GM21447 (cell line): ENCODE measurements around the gene SVIL.

Source experiments
- ATAC-seq: cut with Tn5 transposase; IDR thresholded peaks from one replicate; pipeline ENCODE4 v1.9.1; 2021; ENCODE audit not compliant: unreplicated experiment

SVIL gene, protein sequence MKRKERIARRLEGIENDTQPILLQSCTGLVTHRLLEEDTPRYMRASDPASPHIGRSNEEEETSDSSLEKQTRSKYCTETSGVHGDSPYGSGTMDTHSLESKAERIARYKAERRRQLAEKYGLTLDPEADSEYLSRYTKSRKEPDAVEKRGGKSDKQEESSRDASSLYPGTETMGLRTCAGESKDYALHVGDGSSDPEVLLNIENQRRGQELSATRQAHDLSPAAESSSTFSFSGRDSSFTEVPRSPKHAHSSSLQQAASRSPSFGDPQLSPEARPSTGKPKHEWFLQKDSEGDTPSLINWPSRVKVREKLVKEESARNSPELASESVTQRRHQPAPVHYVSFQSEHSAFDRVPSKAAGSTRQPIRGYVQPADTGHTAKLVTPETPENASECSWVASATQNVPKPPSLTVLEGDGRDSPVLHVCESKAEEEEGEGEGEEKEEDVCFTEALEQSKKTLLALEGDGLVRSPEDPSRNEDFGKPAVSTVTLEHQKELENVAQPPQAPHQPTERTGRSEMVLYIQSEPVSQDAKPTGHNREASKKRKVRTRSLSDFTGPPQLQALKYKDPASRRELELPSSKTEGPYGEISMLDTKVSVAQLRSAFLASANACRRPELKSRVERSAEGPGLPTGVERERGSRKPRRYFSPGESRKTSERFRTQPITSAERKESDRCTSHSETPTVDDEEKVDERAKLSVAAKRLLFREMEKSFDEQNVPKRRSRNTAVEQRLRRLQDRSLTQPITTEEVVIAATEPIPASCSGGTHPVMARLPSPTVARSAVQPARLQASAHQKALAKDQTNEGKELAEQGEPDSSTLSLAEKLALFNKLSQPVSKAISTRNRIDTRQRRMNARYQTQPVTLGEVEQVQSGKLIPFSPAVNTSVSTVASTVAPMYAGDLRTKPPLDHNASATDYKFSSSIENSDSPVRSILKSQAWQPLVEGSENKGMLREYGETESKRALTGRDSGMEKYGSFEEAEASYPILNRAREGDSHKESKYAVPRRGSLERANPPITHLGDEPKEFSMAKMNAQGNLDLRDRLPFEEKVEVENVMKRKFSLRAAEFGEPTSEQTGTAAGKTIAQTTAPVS (N-terminal part only)

DNA sequence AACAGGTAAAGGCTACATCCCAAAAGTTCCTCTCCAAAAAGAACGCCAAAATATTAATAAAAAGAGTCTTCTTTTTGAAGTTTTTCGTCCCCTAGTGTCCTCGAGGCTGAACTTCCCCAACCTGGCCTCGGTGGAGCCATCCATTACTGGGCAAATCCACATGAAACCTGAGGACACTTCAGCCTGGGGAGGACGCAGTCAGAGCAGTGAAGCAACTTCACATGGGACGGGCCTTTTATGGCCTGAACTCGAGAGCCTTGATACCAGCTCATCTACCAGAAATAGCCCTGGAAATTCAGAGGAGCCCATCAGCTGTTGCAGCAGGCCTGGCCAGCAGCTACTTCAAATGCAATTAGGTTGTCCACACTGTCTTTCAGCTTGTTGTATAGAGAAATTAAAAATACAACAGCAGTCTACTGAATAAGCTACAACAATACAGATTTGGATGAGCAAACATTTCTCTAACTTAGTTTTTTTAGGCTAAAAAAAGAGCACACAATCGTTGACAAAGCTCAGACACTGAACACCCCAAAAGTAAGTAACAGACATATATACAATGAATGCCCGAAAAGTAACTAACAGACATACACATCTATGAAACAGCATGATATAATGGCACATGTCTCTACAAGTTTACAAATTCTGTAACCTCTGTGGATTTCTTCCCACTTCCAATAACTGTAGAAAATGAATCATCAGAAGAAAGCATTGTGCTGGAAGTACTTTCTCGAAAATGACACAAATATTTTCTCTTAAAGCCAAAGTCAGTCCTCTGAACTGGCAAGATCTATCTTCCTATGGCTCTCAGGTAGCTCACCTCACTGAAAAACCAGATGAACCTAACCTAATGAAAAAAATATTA lies at the start of gene SVIL:
SVIL (minus strand) TSS at position 208 of the 862 bp plus-strand sequence. CDS start 79,913 bp downstream, outside the sequence.
- no peak for ATAC-seq

DNA sequence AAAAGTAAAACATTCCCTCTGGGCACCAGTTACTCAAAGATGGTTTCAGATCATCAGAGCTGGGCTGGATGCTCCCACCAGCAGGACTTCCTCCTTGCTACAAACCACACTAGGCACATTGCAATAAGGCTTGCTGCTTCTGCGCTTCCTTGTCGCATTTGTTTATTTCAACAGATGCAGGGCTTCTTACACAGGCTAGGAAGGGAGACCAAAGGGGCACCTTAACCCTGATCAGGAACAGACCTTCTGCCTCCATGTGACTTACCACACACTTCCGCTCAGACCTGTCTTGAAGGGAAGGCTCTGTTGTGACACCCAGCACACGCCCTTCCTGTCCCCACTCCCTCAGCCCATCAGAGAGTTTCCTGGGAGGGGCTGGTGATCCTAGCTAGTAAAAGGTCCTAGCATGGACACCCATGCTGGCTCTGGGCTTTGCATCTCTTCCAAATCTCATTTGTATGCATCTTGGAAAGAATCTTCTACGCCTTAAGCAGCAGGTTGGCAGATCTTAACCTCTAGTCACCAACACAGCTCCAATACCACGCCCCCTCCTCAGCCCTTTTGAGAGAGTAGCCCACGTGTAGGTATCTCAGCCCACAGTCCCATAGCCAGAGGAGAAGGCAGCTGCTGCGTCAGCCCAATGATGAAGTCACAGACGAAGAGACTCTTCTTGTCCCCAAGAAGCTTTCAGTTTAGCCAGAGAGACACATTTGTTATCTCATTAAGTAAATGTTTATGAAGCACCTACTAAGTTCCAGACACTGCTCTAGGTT lies 47.1 kb upstream of the SVIL start:
- peak; percentile 67 for ATAC-seq

DNA sequence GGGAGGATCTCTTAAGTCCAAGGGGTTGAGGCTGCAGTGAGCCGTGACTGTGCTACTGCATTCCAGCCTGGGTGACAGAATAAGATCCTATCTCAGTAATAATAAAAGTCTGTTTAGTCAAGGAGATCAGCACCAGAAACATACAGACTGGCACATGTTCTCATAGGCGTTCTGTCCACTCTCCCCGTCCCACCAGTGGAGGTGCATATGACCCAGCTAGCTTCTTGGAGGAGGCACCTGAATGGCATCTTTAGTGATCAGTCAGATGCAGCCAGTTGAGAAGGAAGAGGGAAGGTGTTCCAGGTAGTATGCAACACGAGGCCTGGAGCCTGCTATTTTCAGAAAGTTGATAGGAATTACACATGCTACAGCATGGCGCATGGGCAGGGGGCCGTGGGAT lies 45.3 kb upstream of the SVIL start:
- no peak for ATAC-seq

DNA sequence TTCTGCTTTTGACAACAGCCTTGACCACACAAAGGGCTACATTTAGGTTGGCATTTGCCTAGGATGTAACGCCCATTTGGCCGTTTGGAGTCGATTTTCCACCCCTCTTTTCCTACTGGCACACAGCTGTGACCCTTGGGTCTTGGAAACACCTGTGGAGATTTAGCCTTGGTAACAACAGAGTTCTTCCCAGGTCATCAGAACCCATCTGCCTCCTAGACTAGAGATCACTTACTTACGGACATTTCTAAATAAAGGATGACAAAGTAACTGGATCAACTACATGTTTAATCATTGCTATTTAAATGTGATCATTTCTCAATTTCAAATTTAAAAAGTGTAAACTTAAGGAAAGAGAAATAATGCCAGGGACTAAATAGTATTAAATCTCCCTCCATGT lies 42.0 kb upstream of the SVIL start:
- no peak for ATAC-seq

DNA sequence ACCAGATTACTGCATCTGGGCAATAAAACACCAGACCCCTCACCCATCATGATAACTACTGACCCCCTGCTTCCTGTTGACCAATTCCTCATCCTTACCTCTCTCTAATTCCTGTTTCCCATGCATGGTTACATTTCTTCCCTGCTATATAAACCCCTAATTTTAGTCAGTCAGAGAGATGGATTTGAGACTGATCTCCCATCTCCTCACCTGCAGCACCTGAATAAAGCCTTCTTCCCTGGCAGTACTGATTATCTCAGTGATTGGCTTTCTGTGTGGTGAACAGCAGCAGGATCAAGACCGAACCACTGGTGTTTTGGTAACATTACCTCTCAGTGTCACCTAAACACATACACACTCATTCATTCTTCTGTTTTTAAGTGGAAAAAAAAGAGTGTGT lies 41.2 kb upstream of the SVIL start:
- ATAC-seq: no peak

DNA sequence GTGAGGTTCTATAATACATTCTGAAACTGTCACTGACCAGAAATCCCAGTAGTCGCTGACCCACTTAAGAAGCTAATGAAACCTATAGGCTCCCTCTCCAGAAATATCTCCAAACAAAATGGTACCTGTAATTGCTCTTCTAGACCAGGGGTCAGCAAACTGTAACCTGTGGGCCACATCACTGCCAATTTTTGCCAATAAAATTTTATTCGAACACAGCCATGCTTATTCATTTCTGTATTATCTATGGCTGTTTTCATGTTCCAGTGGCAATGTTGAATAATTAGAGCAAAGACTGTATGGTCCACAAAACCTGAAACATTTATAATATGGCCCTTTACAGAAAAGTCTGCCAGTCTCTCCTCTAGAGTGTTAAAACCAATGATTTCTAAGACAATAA lies 37.2 kb upstream of the SVIL start:
- ATAC-seq: no peak

DNA sequence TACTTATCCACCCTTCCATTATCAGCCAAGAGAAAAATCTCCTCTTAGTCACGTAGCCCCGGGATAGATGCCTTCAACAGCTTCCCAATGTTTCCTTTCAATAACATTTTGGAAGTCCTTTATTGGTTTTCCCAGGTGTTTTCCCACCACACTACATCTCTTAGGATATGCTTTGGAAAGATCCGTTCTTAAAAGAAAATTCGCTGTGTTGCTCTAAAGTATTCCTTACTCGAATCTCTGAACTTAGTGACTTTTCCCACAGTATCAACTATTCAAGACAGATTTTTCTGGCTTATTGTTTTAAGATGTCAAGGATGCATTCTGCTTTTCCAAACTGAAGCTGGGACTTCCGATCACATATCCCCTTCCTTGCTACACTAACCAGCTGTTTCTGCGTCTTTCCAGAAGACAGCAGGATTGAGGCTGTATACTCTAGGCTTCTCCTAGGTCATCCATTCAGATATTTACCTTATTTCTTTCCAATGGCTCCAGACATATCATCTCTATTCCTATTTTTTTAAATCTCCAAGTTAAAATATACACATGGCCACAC lies 36.5 kb upstream of the SVIL start:
- no peak for ATAC-seq

DNA sequence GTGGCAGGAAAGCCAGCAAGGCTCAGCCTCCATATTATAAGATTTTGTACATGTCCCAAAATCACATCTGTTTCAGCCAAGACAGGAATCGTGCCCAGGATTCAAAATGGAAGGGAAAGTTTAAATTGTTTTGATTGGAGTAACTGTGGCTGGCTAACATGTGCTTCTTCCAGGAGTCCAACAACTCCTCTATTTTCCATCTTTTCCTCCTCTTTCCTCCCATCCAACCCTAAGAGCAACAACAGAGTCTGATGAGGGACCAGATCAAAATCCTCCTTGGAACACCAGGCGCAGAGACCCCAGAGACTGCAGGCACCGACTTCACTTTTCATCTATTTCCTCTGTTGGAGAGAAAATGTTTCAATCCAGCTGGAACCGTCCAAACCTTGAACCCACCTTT lies 36.0 kb upstream of the SVIL start:
- ATAC-seq: no peak

DNA sequence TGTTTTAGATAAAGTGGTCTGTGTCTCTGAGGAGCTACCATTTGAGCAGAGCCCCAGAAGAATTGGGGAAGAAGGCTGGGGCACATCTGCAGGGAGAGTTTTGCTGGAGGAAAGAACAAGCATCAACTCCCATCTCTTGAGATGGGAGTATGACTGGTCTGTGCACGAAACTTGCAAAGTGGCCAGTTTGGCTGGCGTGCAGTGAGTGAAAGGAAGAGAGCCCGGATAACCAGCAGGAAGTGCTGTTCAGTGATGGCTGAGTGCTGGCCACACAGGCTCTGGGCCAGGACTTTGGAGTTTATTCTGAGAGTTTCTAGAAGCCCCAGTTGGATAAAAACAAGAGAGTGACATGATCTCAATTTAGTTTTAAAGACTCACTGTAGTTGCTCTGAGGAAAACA lies 34.4 kb upstream of the SVIL start:
- ATAC-seq: no peak

DNA sequence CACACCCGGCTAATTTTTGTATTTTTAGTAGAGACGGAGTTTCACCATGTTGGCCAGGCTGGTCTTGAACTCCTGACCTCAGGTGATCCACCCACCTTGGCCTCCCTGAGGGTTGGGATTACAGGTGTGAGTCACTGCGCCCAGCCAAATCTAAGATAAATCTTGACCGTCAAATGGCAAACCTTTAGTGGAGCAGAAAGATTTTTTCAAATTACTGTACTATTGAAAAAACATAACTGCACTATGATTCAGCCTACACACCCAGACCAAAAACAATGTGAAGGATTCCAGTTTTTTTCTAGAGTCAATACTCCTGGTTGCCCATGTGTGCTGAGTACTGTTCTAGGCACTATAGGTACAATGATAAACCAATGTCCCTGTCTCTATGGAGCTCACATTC lies 33.9 kb upstream of the SVIL start:
- no peak for ATAC-seq

DNA sequence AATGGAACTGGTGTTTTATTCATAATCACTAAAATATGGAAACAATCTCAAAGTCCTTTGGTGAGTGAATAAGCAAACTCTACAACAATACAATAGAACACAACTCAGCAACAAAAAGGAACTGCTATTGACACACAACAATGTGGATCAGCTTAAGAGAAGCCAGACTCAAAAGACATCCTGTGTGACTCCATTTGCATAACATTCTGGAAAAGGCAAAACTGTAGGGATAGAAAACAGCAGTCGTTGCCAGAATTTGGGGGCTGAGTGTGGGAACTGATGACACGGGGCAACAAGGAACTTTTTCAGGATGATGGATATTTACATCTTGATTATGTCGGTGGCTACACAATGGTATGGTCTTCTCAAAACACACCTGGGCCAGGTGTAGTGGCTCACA lies 32.4 kb upstream of the SVIL start:
- ATAC-seq: no peak

DNA sequence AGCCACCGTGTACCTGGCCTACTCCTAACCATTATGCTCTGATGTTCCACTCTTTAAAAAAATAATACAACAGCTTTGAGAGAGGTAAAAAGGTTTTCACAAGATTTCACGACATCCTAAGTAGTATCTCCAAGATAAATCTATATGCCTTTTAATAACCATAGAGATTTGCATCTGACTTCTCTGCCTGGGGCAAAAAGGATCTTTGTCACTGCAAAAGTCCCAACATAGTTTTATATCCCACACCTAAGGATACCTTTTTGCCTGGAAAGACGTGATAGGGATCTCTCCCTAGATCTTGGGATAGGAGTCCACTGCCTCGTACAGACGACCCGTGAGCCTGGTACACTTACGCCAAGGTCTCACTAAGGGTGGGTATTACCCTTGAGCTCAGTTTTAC lies 31.4 kb upstream of the SVIL start:
- ATAC-seq: no peak

DNA sequence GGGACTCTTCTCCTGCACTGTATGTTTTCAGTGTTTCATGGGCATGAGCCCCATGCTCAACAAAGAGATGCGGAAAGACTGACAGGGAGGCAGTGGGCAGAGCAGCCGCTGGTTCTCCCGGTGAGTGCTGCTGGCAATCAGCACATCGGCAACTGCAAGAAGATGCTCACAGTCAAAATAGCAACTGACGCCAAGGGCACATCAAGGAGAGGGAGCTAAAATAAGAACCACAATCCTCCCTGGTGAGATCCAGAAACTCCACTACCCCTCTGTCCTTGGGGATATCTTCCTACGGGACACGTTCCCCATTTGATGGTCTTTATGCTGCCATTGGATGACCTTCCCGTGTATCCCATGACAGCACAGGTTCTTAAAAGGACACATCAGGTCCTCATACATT lies 28.9 kb upstream of the SVIL start:
- ATAC-seq: no peak

DNA sequence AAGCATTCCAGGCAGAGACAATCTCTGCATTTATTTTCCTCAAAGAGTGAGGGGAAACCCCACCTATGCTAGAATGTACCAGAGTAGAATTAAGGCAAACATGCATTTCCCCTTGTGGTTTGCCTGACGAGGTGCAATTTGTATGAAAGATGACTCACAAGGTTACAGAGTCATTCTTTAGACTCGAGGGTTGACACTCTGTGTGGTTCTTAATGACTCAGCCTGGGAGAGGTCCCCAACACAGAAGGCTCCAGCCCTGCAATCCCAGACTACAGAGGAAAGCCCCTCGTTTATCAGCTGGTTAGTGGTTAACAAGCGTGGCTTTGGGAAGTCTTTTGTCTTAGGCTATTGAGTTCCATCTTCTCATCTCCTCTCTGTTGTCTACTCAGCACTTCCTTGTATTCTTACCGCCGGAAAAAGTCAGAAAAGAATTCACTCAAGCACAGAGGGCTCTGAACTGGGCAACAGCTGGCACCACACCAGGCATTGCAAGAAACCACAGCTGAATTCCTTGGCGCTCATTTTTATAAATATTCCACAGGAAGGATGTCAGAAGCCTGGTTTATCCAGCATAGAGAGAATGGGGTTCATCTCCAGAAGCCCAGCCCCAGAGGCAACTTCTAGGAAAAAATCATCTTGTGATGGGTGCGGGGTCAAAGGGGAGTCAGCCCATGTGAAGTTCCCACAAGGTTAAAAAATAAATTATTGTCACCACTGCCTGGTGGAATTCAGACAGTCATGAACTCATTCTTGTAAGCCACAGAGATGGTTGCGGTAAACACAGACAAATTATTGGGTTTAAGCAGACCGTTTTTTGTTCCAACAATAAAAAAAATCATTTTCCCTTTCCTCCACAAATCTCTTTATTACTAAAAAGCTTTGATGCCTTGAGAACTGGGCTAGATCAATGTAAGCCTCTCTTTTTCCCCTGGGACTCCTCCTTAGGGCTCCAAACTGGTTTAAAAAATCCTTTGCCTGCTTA lies 24.5 kb upstream of the SVIL start:
- ATAC-seq: peak; percentile 98

DNA sequence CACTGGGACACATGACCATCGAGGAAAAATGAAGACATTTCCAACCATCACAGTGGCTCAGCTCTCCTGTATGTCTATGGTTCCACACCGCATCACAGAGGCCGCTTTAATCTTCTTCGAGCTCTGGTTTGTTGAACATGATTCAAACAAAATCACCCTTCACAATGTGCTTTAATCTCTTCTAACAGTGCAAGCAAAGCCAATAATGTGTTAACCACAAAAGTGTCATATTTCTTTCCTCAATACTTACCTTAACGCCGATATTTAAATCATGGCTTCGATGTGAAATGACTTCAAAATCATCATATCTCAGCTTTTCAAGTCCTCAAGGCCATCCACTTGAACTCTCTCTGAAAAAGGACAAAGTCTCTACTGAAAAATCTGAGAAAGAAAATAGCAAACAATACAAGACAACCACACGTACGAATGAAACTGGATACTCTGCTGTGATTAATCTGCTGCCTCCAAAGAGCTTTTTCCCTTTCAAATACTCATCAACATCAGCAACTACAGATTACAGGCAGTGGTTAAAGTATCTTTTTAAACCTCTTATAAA lies 23.0 kb upstream of the SVIL start:
- no peak for ATAC-seq

DNA sequence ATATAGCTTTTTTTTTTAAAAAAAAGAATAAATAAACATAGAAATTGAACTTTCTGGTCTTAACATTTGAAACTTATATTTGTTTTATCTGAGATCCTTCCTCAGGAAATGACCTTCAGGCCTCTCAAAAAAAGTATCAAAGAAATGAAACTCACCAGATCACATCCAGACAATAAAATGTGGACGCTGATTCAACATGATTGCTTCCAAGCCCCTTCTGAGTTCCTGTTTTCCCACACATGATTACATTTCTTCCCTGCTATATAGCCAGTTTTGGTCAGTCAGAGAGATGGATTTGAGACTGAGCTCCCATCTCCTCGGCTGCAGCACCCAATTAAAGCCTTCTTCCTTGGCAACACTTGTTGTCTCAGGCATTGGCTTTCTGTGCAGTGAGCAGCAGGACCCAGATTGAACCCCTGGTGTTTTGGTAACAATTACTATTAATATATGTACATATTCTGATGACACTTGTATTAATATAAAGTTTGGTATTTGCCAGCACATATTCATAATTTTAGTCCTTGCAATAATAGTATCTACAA lies 21.8 kb upstream of the SVIL start:
- no peak for ATAC-seq

DNA sequence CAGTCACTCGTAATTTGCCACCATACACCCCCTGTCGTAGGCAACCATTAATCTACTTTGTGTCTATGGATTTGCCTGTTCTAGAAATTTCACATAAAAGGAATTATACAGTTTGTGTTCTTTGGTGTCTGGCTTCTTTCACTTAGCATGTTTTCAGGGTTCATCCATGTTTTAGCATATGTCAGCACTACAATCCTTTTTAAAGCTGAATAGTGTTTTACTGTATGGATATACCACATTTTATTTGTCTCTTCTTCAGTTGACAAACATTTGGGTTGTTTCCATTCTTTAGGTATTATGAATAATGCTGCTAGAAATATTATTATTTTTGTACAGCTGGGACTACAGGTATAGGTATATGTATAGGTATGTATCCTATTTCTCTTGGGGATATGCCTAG lies 17.4 kb upstream of the SVIL start:
- ATAC-seq: no peak

DNA sequence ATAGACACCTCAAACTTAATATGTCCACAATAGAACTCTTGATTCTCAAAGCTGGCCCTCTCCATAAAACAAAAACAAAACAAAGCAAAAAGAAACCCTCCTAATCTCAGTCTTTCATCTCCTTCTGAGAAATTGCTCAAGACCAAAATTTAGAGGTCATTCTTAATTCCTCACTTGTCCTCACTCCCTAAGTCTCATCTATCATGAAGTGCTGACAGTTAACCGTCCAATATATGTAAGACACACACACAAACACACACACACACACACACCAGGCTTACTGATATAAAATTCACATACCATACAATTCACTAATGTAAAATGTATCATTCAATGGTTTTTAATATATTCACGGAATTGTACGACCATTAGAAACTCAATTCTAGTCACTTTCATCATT lies 17.0 kb upstream of the SVIL start:
- no peak for ATAC-seq
